ENCODE results near the gene RPA1. TPM values are rescaled to one million over a fixed set of nuclear protein-coding genes. Genes with fewer than 3 reads are reported as not detected.

The RPA1 gene
- total and polyA plus RNA-seq, 2 of the 4 experiments (the other 2 are of a cell fraction), result 38.4 to 48.2 TPM

- POLR2A ChIA-PET (ENCODE audit: unreplicated experiment), result no interaction called here
- in situ Hi-C loops (cut with MboI; ENCODE audit: low sequenced_read_pairs) (no loop called here), dilution Hi-C loops (cut with HindIII; ENCODE audit: low sequenced_read_pairs, unreplicated experiment) (no loop called here), intact Hi-C loops (cut with micrococcal nuclease) (no loop called here)
- ATAC-seq (ENCODE audit: low read depth), result no peak
- Histone ChIP-seq H3K36me3 (ENCODE audit: control insufficient read depth, insufficient read depth, low read length) (no peaks in the 10 kb centered on the region), H3K56ac (ENCODE audit: extremely low read depth, insufficient read depth, low read length) (no peak overlapping the region), H2AK5ac (ENCODE audit: low read depth, low read length) (no peak overlapping the region), H3K27me3 (ENCODE audit: control insufficient read depth, insufficient read depth, low read length) (peaks cover 54% of the 10 kb centered on the region), H3K4me2 (ENCODE audit: low read depth, low read length) (no peak overlapping the region), H2AFZ (replicated peaks; ENCODE audit: low read length, poor library complexity) (no peak overlapping the region), H2BK20ac (ENCODE audit: low read depth, low read length) (no peak overlapping the region), H2AK9ac (replicated peaks; ENCODE audit: low read depth, low read length, poor library complexity) (no peak overlapping the region), H3K4me3 (ENCODE audit: insufficient read depth, low read depth, low read length) (no peak overlapping the region), H3K4me1 (ENCODE audit: control insufficient read depth, insufficient read depth, low read length) (no peaks in the 10 kb centered on the region), H4K8ac (ENCODE audit: low read depth in 2 of 2, low read length in 2 of 2) (no peak overlapping the region), H3K9me1 (ENCODE audit: insufficient read depth, low read length) (0 out of 2 replicates have a peak, but pooled peaks cover 4% of the 10 kb centered on the region), H3K23ac (ENCODE audit: low read depth, low read length) (no peak overlapping the region), H4K20me1 (ENCODE audit: insufficient read depth, low read length) (no peaks in the 10 kb centered on the region), H2BK120ac (ENCODE audit: low read depth, low read length) (no peak overlapping the region), H3K27ac (ENCODE audit: insufficient read depth, low read length) (no peak overlapping the region), H3K9me3 (ENCODE audit: control insufficient read depth, insufficient read depth, low read length) (no peaks in the 10 kb centered on the region), H3K4ac (ENCODE audit: low read depth, low read length) (no peak overlapping the region), H3K79me1 (ENCODE audit: low read depth in 1 of 2, low read length in 2 of 2) (no peaks in the 10 kb centered on the region), H3K9ac (ENCODE audit: low read depth, low read length) (no peak overlapping the region), H4K91ac (ENCODE audit: insufficient read depth, low read depth, low read length) (no peak overlapping the region), H2BK5ac (ENCODE audit: low read depth, low read length, poor library complexity, severe bottlenecking) (no peak overlapping the region), H4K5ac (ENCODE audit: low read depth, low read length) (no peak overlapping the region), H2BK15ac (ENCODE audit: low read depth, low read length) (no peak overlapping the region), H3K14ac (replicated peaks; ENCODE audit: low read depth, low read length) (no peak overlapping the region), H3K18ac (ENCODE audit: low read depth, low read length) (no peak overlapping the region)
- TF ChIP-seq SMC3 (IDR thresholded peaks at IDR 0.05; ENCODE audit: low read depth, low read length) (no peak), CTCF (conservative IDR thresholded peaks at IDR 0.05; ENCODE audit: low read depth, low read length) (no peak), CEBPB (IDR thresholded peaks at IDR 0.05; ENCODE audit: low read depth, low read length) (no peak), POLR2A (IDR thresholded peaks at IDR 0.05; ENCODE audit: low read depth, low read length) (no peak)
- 84% methylated on average over 21 of the region's 29 CpGs; no CpG with 5 or more reads in 1 of the 2 experiments for WGBS, 2 experiments (ENCODE audit: extremely low coverage in 2 of 2, insufficient read length in 1 of 2)
- CTCF ChIA-PET, result no interaction called here
- no peak for DNase-seq
- no TSS peak for BruUV-seq (replicated peaks)
These were observed 88.7 kb downstream of the RPA1 start for GRCh38 chr17:1918346-1919162.

Measured in IMR-90 (cell line).